DMS 273 treated with DMSO at 0.1 percent for 48 hours (cell line): ENCODE data around the gene LDLRAD2.
"Not testable (repeated sequence)": the region's sequence is repeated elsewhere in the genome, so short reads cannot be mapped to it uniquely, and the experiment has no call there.

ENCODE experiments used
- DNase-seq: peaks from one replicate; lab custom pipeline; 2025; lab: John Stamatoyannopoulos, UW

The LDLRAD2 gene

GRCh38 chr1:21824926-21825325, 12.9 kb downstream of the LDLRAD2 start:
- no peak for DNase-seq

- no peak for DNase-seq
These were observed 13.3 kb downstream of the LDLRAD2 start for GRCh38 chr1:21825393-21825792.

- DNase-seq: not testable (repeated sequence)
These were observed 14.6 kb downstream of the LDLRAD2 start for GRCh38 chr1:21826694-21827093.

GRCh38 chr1:21827141-21827679, 15.1 kb downstream of the LDLRAD2 start:
- DNase-seq: no peak

- DNase-seq: no peak
These were observed 16.0 kb downstream of the LDLRAD2 start for GRCh38 chr1:21828075-21828474.

- no peak for DNase-seq
These were observed 16.6 kb downstream of the LDLRAD2 start for GRCh38 chr1:21828506-21829210.

GRCh38 chr1:21829294-21829693, 17.2 kb downstream of the LDLRAD2 start:
- DNase-seq: no peak

- no peak for DNase-seq
These were observed 18.9 kb downstream of the LDLRAD2 start for GRCh38 chr1:21830792-21831453.

GRCh38 chr1:21831454-21831970, 19.4 kb downstream of the LDLRAD2 start:
- no peak for DNase-seq

- DNase-seq: no peak
These were observed 21.4 kb downstream of the LDLRAD2 start for GRCh38 chr1:21833392-21833976.

- DNase-seq: no peak
These were observed 22.0 kb downstream of the LDLRAD2 start for GRCh38 chr1:21834094-21834493.

GRCh38 chr1:21834666-21835065, 22.6 kb downstream of the LDLRAD2 start:
- DNase-seq: no peak

GRCh38 chr1:21836010-21836409, 23.9 kb downstream of the LDLRAD2 start:
- DNase-seq: no peak

- DNase-seq: no peak
These were observed 24.7 kb downstream of the LDLRAD2 start for GRCh38 chr1:21836729-21837128.

- DNase-seq: no peak
These were observed 25.4 kb downstream of the LDLRAD2 start for GRCh38 chr1:21837476-21837875.

GRCh38 chr1:21838359-21839157, 26.5 kb downstream of the LDLRAD2 start:
- DNase-seq: no peak

- DNase-seq: no peak
These were observed 27.4 kb downstream of the LDLRAD2 start for GRCh38 chr1:21839337-21840037.

GRCh38 chr1:21840981-21841380, 28.9 kb downstream of the LDLRAD2 start:
- DNase-seq: no peak

GRCh38 chr1:21841852-21842466, 29.9 kb downstream of the LDLRAD2 start:
- no peak for DNase-seq

- DNase-seq: no peak
These were observed 30.6 kb downstream of the LDLRAD2 start for GRCh38 chr1:21842606-21843162.

- no peak for DNase-seq
These were observed 31.1 kb downstream of the LDLRAD2 start for GRCh38 chr1:21843208-21843607.
